Measurements from ENCODE around the gene FLAD1. TPM values are rescaled to one million over a fixed set of nuclear protein-coding genes. Genes with fewer than 3 reads are reported as not detected.

Gene FLAD1
- total and polyA plus RNA-seq, 2 donors (not counting 3 experiments of a cell fraction or from before 2014, with no cell fraction given): 42.2 to 59.1 TPM

GRCh38 chr1:154962156-154962749, 20.9 kb upstream of the FLAD1 start:
- H3K9ac ChIP-seq (replicated peaks; ENCODE audit: extremely low read depth, insufficient read depth, low read length): peak overlapping the region; percentile 83
- peak overlapping the region; percentile 82 for H3K27ac ChIP-seq (ENCODE audit: insufficient read depth, low read depth, low read length)
- dilution Hi-C loops (cut with MboI; ENCODE audit: extremely low pct_ligation_motif_present, low sequenced_read_pairs) (no loop called here), intact Hi-C loops (cut with micrococcal nuclease) (loop anchor here (1.0 kb wide), 1 partner anchor 21 kb away; the partner anchor contains the start of gene FLAD1)
- peak overlapping the region; percentile 76 for H2AFZ ChIP-seq (ENCODE audit: low read depth, low read length)
- H3K4me2 ChIP-seq (ENCODE audit: insufficient read depth, low read length): peak overlapping the region; percentile 86
- POLR2A ChIA-PET: interaction anchor here (1.2 to 2.6 kb wide), 3 partner anchors 8 to 37 kb away, joined by 3 to 24 read pairs (median 10); partner anchors contain the start of gene SHC1
- no peaks in the 10 kb centered on the region for H3K9me3 ChIP-seq (replicated peaks; ENCODE audit: control insufficient read depth, insufficient read depth, low read length)
- H3K4me1 ChIP-seq (ENCODE audit: control insufficient read depth, extremely low read depth, insufficient read depth, low read length): peaks cover 34% of the 10 kb centered on the region
- H3K4me3 ChIP-seq (replicated peaks in 1 of 3; ENCODE audit: insufficient read depth in 1 of 3, low read depth in 1 of 3, low read length in 3 of 3): peak overlapping the region; percentile 71 to 78 (median 74)
- FAIRE-seq (peak; percentile 21), DNase-seq (ENCODE audit: low read depth, low spot score) (peak; percentile 52)
- H4K20me1 ChIP-seq (replicated peaks; ENCODE audit: control insufficient read depth, extremely low read depth, insufficient read depth, low read length): no peaks in the 10 kb centered on the region
- peak; percentile 49 for TF ChIP-seq POLR2A (IDR thresholded peaks at IDR 0.05; ENCODE audit: low read depth, low read length)
- TF ChIP-seq GATA2 (IDR thresholded peaks at IDR 0.05; ENCODE audit: insufficient read depth, insufficient read length, low read depth, low read length): no peak
- peak; percentile 2 for TF ChIP-seq POLR2AphosphoS5 (IDR thresholded peaks at IDR 0.05; ENCODE audit: insufficient read depth, low read depth, low read length)
- TF ChIP-seq EZH2 (IDR thresholded peaks at IDR 0.05; ENCODE audit: borderline replicate concordance, low read depth, low read length, severe bottlenecking): no peak
- H3K79me2 ChIP-seq (ENCODE audit: control insufficient read depth, insufficient read depth, low read length): peaks cover 34% of the 10 kb centered on the region
- BruUV-seq (replicated peaks): TSS peak; percentile 66
- H3K36me3 ChIP-seq (ENCODE audit: control insufficient read depth in 2 of 2, extremely low read depth in 1 of 2, insufficient read depth in 2 of 2, low read length in 2 of 2): peaks cover 19 to 44% of the 10 kb centered on the region in 2 experiments
- CTCF ChIA-PET: interaction anchor here (0.8 to 4.0 kb wide), 12 partner anchors 8 to 100 kb away, joined by 3 to 48 read pairs (median 4); partner anchors contain the start of genes FLAD1, LENEP and SHC1
- no peaks in the 10 kb centered on the region for H3K27me3 ChIP-seq (ENCODE audit: control insufficient read depth in 2 of 2, insufficient read depth in 2 of 2, low read length in 2 of 2)
- no peaks in the 10 kb centered on the region for H3K9me1 ChIP-seq (replicated peaks; ENCODE audit: control insufficient read depth, extremely low read depth, insufficient read depth, low read length)

DNA sequence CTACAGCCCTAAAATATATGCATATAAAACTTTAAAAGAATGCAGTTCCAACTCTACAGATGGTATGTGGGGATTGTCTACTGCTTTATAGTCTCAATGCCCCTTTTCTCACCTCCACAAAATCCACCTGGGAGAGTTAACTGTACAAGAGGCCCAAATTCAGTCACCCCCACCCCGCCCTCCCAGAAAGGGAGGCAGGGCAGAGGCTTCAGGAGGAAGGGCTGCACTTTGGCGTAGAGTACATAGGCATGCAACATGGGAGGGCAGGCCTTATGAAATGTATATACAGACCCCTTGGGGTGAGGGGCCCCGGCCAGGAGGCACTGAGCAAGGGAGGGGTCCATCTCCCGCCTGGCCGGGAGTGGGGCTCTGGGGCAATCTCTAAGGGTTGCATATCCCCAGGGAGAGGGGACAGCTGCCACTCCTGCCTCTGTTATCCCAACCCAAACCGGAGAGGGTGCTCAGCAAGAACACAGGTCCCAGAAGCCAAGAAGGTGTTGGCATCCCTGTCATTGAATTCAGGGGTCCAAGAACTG, 20.3 kb upstream of the FLAD1 start:
- POLR2A ChIA-PET: no interaction called here
- Histone ChIP-seq H2AFZ (ENCODE audit: low read depth, low read length) (no peak overlapping the region), H3K4me3 (replicated peaks in 1 of 3; ENCODE audit: insufficient read depth in 1 of 3, low read depth in 1 of 3, low read length in 3 of 3) (no peak overlapping the region), H4K20me1 (replicated peaks; ENCODE audit: control insufficient read depth, extremely low read depth, insufficient read depth, low read length) (no peaks in the 10 kb centered on the region), H3K4me1 (ENCODE audit: control insufficient read depth, extremely low read depth, insufficient read depth, low read length) (peaks cover 40% of the 10 kb centered on the region), H3K9me1 (replicated peaks; ENCODE audit: control insufficient read depth, extremely low read depth, insufficient read depth, low read length) (no peaks in the 10 kb centered on the region), H3K27me3 (ENCODE audit: control insufficient read depth in 2 of 2, insufficient read depth in 2 of 2, low read length in 2 of 2) (no peaks in the 10 kb centered on the region), H3K79me2 (ENCODE audit: control insufficient read depth, insufficient read depth, low read length) (peaks cover 40% of the 10 kb centered on the region), H3K27ac (ENCODE audit: insufficient read depth, low read depth, low read length) (no peak overlapping the region), H3K4me2 (ENCODE audit: insufficient read depth, low read length) (peak overlapping the region; percentile 86), H3K36me3 (ENCODE audit: control insufficient read depth in 2 of 2, extremely low read depth in 1 of 2, insufficient read depth in 2 of 2, low read length in 2 of 2) (peaks cover 19 to 47% of the 10 kb centered on the region in 2 experiments), H3K9me3 (replicated peaks; ENCODE audit: control insufficient read depth, insufficient read depth, low read length) (no peaks in the 10 kb centered on the region), H3K9ac (replicated peaks; ENCODE audit: extremely low read depth, insufficient read depth, low read length) (peak overlapping the region; percentile 83)
- CTCF ChIA-PET: interaction anchor here (1.0 to 4.0 kb wide), 5 partner anchors 7 to 36 kb away, joined by 3 to 48 read pairs (median 30); partner anchors contain the start of genes LENEP and SHC1
- no peak for TF ChIP-seq FOS (IDR thresholded peaks at IDR 0.05; ENCODE audit: borderline replicate concordance, insufficient read depth, low read length)
- TF ChIP-seq EZH2 (IDR thresholded peaks at IDR 0.05; ENCODE audit: borderline replicate concordance, low read depth, low read length, severe bottlenecking): no peak
- no peak for TF ChIP-seq MAX (IDR thresholded peaks at IDR 0.05; ENCODE audit: insufficient read depth, insufficient read length)
- no peak for TF ChIP-seq MYC (IDR thresholded peaks at IDR 0.05; ENCODE audit: low read depth, low read length)
- no peak for TF ChIP-seq GATA2 (IDR thresholded peaks at IDR 0.05; ENCODE audit: insufficient read depth, insufficient read length, low read depth, low read length)
- TF ChIP-seq, protein P1, sequence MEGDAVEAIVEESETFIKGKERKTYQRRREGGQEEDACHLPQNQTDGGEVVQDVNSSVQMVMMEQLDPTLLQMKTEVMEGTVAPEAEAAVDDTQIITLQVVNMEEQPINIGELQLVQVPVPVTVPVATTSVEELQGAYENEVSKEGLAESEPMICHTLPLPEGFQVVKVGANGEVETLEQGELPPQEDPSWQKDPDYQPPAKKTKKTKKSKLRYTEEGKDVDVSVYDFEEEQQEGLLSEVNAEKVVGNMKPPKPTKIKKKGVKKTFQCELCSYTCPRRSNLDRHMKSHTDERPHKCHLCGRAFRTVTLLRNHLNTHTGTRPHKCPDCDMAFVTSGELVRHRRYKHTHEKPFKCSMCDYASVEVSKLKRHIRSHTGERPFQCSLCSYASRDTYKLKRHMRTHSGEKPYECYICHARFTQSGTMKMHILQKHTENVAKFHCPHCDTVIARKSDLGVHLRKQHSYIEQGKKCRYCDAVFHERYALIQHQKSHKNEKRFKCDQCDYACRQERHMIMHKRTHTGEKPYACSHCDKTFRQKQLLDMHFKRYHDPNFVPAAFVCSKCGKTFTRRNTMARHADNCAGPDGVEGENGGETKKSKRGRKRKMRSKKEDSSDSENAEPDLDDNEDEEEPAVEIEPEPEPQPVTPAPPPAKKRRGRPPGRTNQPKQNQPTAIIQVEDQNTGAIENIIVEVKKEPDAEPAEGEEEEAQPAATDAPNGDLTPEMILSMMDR (IDR thresholded peaks at IDR 0.05; ENCODE audit: extremely low read depth in 1 of 2, insufficient read depth in 1 of 2, low read depth in 1 of 2, low read length in 2 of 2): no peak
- no peak for TF ChIP-seq JUN (IDR thresholded peaks at IDR 0.05; ENCODE audit: borderline replicate concordance, insufficient read depth, insufficient read length, low read depth)
- TF ChIP-seq POLR2A (IDR thresholded peaks at IDR 0.05; ENCODE audit: low read depth, low read length): no peak
- TF ChIP-seq POLR2AphosphoS5 (IDR thresholded peaks at IDR 0.05; ENCODE audit: insufficient read depth, low read depth, low read length): no peak
- DNase-seq (ENCODE audit: low read depth, low spot score) (no peak), FAIRE-seq (no peak)
- intact Hi-C loops (cut with micrococcal nuclease) (loop anchor here (1.0 kb wide), 1 partner anchor 20 kb away; the partner anchor contains the start of gene FLAD1), dilution Hi-C loops (cut with MboI; ENCODE audit: extremely low pct_ligation_motif_present, low sequenced_read_pairs) (no loop called here)
- BruUV-seq (replicated peaks): no TSS peak
